ENCODE data around the gene CIPC. TPM values are rescaled to one million over a fixed set of nuclear protein-coding genes. Genes with fewer than 3 reads are reported as not detected.

CIPC gene
- total and polyA plus RNA-seq, 9 of the 15 experiments (the other 6 are each of a cell fraction or from before 2014, with no cell fraction given): 5.0 to 16.9 (median 10.7) TPM

DNA sequence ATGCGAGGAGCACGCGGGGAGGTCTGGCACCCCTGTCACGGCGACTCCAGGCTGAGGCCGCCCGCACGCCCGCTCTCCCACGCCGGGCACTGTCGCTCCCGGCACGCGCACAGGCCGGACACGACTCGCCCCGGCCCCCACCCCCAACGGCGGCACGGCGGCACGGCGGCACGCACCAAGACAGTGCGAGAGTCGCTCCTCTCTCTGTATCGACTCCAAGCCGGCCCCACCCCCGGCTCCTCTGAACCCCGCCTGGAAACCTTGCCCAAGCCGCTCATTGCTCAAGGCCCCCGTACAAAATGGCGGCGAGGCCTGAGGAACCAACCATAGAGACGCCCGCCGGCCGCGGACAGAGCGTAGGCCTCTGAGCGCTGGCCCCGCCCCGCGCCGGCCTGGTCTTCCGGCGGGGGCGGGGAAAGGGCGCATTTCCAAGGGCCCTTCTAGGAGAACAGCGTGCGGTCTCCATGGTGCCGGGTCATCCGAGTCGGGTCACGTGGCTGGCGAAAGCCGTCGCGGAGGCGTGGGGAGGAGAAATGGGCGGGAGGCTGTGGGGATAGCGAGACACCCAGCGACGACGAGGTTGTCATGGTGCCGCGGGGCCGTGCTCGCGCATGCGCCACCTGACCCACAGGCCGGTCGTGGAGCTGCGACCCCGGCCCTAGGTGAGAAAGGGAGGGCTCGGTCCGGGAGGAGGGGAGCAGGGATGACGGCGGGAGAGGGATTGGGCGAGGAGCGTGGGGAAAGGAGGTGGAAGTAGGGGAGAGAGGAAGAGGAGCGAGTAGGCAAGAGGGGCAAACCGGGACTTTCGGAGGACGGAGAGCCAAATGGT lies at the start of gene CIPC (continued):
- TF ChIP-seq CHD1 (IDR thresholded peaks at IDR 0.05; ENCODE audit: low read length): no peak
- TF ChIP-seq, protein P1, sequence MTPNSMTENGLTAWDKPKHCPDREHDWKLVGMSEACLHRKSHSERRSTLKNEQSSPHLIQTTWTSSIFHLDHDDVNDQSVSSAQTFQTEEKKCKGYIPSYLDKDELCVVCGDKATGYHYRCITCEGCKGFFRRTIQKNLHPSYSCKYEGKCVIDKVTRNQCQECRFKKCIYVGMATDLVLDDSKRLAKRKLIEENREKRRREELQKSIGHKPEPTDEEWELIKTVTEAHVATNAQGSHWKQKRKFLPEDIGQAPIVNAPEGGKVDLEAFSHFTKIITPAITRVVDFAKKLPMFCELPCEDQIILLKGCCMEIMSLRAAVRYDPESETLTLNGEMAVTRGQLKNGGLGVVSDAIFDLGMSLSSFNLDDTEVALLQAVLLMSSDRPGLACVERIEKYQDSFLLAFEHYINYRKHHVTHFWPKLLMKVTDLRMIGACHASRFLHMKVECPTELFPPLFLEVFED (CRISPR knock-in tag; conservative IDR thresholded peaks at IDR 0.05): peak; percentile 93
- no peak for TF ChIP-seq ZNF778 (CRISPR knock-in tag; IDR thresholded peaks at IDR 0.05)
- TF ChIP-seq SAP30 (IDR thresholded peaks at IDR 0.05; ENCODE audit: borderline replicate concordance, insufficient read depth, low read depth, low read length, poor library complexity, severe bottlenecking): no peak
- TF ChIP-seq, protein P2, sequence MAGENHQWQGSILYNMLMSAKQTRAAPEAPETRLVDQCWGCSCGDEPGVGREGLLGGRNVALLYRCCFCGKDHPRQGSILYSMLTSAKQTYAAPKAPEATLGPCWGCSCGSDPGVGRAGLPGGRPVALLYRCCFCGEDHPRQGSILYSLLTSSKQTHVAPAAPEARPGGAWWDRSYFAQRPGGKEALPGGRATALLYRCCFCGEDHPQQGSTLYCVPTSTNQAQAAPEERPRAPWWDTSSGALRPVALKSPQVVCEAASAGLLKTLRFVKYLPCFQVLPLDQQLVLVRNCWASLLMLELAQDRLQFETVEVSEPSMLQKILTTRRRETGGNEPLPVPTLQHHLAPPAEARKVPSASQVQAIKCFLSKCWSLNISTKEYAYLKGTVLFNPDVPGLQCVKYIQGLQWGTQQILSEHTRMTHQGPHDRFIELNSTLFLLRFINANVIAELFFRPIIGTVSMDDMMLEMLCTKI (IDR thresholded peaks at IDR 0.05; ENCODE audit: partially characterized antibody): no peak
- no peak for TF ChIP-seq ADNP (tag; IDR thresholded peaks at IDR 0.05)
- TF ChIP-seq SIX5 (IDR thresholded peaks at IDR 0.05; ENCODE audit: borderline replicate concordance in 1 of 2, insufficient read depth in 1 of 2, low read depth in 1 of 2, low read length in 2 of 2): no peak
- TF ChIP-seq MAFK (IDR thresholded peaks at IDR 0.05; ENCODE audit: low read length): no peak
- TF ChIP-seq, protein P3, sequence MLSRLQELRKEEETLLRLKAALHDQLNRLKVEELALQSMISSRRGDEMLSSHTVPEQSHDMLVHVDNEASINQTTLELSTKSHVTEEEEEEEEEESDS (CRISPR knock-in tag; IDR thresholded peaks at IDR 0.05): no peak
- TF ChIP-seq ZNF507 (tag; conservative IDR thresholded peaks at IDR 0.05): no peak
- TF ChIP-seq XRCC3 (IDR thresholded peaks at IDR 0.05): no peak
- TF ChIP-seq, protein P4, sequence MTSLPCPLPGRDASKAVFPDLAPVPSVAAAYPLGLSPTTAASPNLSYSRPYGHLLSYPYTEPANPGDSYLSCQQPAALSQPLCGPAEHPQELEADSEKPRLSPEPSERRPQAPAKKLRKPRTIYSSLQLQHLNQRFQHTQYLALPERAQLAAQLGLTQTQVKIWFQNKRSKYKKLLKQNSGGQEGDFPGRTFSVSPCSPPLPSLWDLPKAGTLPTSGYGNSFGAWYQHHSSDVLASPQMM (CRISPR knock-in tag; IDR thresholded peaks at IDR 0.05): no peak
- TF ChIP-seq ZNF644 (tag; IDR thresholded peaks at IDR 0.05; ENCODE audit: low read depth): no peak
- TF ChIP-seq ZFP1 (CRISPR knock-in tag; IDR thresholded peaks at IDR 0.05): no peak
- TF ChIP-seq NRF1 (conservative IDR thresholded peaks at IDR 0.05 in 1 of 2, IDR thresholded peaks at IDR 0.05 in 1 of 2): peak; percentile 97 to 98
- TF ChIP-seq, protein P5, sequence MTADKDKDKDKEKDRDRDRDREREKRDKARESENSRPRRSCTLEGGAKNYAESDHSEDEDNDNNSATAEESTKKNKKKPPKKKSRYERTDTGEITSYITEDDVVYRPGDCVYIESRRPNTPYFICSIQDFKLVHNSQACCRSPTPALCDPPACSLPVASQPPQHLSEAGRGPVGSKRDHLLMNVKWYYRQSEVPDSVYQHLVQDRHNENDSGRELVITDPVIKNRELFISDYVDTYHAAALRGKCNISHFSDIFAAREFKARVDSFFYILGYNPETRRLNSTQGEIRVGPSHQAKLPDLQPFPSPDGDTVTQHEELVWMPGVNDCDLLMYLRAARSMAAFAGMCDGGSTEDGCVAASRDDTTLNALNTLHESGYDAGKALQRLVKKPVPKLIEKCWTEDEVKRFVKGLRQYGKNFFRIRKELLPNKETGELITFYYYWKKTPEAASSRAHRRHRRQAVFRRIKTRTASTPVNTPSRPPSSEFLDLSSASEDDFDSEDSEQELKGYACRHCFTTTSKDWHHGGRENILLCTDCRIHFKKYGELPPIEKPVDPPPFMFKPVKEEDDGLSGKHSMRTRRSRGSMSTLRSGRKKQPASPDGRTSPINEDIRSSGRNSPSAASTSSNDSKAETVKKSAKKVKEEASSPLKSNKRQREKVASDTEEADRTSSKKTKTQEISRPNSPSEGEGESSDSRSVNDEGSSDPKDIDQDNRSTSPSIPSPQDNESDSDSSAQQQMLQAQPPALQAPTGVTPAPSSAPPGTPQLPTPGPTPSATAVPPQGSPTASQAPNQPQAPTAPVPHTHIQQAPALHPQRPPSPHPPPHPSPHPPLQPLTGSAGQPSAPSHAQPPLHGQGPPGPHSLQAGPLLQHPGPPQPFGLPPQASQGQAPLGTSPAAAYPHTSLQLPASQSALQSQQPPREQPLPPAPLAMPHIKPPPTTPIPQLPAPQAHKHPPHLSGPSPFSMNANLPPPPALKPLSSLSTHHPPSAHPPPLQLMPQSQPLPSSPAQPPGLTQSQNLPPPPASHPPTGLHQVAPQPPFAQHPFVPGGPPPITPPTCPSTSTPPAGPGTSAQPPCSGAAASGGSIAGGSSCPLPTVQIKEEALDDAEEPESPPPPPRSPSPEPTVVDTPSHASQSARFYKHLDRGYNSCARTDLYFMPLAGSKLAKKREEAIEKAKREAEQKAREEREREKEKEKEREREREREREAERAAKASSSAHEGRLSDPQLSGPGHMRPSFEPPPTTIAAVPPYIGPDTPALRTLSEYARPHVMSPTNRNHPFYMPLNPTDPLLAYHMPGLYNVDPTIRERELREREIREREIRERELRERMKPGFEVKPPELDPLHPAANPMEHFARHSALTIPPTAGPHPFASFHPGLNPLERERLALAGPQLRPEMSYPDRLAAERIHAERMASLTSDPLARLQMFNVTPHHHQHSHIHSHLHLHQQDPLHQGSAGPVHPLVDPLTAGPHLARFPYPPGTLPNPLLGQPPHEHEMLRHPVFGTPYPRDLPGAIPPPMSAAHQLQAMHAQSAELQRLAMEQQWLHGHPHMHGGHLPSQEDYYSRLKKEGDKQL (CRISPR knock-in tag; IDR thresholded peaks at IDR 0.05; ENCODE audit: borderline replicate concordance): no peak
- no peak for TF ChIP-seq ZNF253 (CRISPR knock-in tag; conservative IDR thresholded peaks at IDR 0.05)
- no peak for TF ChIP-seq ZNF707 (CRISPR knock-in tag; conservative IDR thresholded peaks at IDR 0.05)
